H1 (cell line): ENCODE results near the gene PUS3.

Experiments
- E2F6 ChIP-seq: IDR thresholded peaks from 2 replicates; pipeline ENCODE4 v1.6.1; 2012; ENCODE audit warnings: inconsistent platforms
- EZH2 ChIP-seq: fragments of 200-600 bp; sonication (generic); IDR thresholded peaks from 2 replicates; pipeline ENCODE4 v1.7.1; 2012; ENCODE audit warnings: low read depth, mild to moderate bottlenecking, moderate library complexity, low read length, inconsistent platforms; ENCODE audit not compliant: severe bottlenecking
- POLR2A ChIP-seq, 2 experiments: IDR thresholded peaks; 1 replicate in 1 of 2; 2 replicates in 1 of 2; pipeline ENCODE4 v1.6.1; 2011; ENCODE audit warnings: low read depth in 2 of 2, low read length in 2 of 2, mild to moderate bottlenecking in 2 of 2; ENCODE audit errors: control extremely low read depth in 1 of 2
- RAD21 ChIP-seq, 2 experiments: IDR thresholded peaks in 1 of 2; conservative IDR thresholded peaks in 1 of 2; 2 replicates each; pipeline ENCODE4 v1.6.1; 2011; ENCODE audit warnings: low read depth in 2 of 2, low read length in 2 of 2, improper control_type of control experiment in 1 of 2, inconsistent platforms in 1 of 2, mild to moderate bottlenecking in 1 of 2, moderate library complexity in 1 of 2
- YY1 ChIP-seq: IDR thresholded peaks from 2 replicates; pipeline ENCODE4 v1.6.1; 2011; ENCODE audit warnings: low read depth, mild to moderate bottlenecking, low read length
- ZNF274 ChIP-seq: IDR thresholded peaks from 2 replicates; pipeline ENCODE4 v1.7.0; 2012; ENCODE audit warnings: low read length, borderline replicate concordance; ENCODE audit errors: extremely low read depth
- TF ChIP-seq, protein P1 (sequence below), 3 experiments: IDR thresholded peaks; 1 replicate in 2 of 3; 2 replicates in 1 of 3; pipeline versions ENCODE4 v1.5.1 to v1.6.1; 2011; ENCODE audit warnings: low read length in 3 of 3, mild to moderate bottlenecking in 3 of 3, inconsistent platforms in 2 of 3, low read depth in 1 of 3, moderate library complexity in 1 of 3; ENCODE audit not compliant: insufficient read depth in 1 of 3; ENCODE audit errors: control extremely low read depth in 1 of 3
- TF ChIP-seq, protein P2 (sequence below): IDR thresholded peaks from 2 replicates; pipeline ENCODE4 v1.6.1; 2012; ENCODE audit warnings: low read length, inconsistent platforms

DNA sequence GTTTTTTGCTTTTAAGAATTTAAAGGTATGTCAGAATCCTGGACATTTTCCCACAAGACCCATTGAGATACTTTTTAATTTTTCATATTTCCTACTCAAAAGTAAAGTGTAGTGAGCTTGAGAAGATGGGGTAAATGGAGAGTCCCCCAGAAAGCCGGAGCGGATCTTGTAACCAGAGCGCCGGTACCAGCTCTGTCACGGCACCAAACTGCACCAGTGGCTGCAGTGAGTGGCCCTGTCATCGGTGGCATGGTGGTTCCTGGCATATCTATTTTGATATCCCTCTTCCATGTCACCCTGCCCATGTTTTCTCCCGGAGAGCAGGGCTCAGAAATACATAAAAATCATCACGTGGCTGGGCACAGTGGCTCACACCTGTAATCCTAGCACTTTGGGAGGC is 20.6 kb upstream of the PUS3 start:
- TF ChIP-seq, protein P1, sequence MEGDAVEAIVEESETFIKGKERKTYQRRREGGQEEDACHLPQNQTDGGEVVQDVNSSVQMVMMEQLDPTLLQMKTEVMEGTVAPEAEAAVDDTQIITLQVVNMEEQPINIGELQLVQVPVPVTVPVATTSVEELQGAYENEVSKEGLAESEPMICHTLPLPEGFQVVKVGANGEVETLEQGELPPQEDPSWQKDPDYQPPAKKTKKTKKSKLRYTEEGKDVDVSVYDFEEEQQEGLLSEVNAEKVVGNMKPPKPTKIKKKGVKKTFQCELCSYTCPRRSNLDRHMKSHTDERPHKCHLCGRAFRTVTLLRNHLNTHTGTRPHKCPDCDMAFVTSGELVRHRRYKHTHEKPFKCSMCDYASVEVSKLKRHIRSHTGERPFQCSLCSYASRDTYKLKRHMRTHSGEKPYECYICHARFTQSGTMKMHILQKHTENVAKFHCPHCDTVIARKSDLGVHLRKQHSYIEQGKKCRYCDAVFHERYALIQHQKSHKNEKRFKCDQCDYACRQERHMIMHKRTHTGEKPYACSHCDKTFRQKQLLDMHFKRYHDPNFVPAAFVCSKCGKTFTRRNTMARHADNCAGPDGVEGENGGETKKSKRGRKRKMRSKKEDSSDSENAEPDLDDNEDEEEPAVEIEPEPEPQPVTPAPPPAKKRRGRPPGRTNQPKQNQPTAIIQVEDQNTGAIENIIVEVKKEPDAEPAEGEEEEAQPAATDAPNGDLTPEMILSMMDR (IDR thresholded peaks at IDR 0.05; ENCODE audit: control extremely low read depth in 1 of 3, insufficient read depth in 1 of 3, low read depth in 1 of 3, low read length in 3 of 3): no peak
- no peak for TF ChIP-seq E2F6
- TF ChIP-seq ZNF274: no peak
- no peak for TF ChIP-seq POLR2A (IDR thresholded peaks at IDR 0.05; ENCODE audit: control extremely low read depth in 1 of 2, low read depth in 2 of 2, low read length in 2 of 2)
- TF ChIP-seq, protein P2, sequence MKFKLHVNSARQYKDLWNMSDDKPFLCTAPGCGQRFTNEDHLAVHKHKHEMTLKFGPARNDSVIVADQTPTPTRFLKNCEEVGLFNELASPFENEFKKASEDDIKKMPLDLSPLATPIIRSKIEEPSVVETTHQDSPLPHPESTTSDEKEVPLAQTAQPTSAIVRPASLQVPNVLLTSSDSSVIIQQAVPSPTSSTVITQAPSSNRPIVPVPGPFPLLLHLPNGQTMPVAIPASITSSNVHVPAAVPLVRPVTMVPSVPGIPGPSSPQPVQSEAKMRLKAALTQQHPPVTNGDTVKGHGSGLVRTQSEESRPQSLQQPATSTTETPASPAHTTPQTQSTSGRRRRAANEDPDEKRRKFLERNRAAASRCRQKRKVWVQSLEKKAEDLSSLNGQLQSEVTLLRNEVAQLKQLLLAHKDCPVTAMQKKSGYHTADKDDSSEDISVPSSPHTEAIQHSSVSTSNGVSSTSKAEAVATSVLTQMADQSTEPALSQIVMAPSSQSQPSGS: no peak
- TF ChIP-seq EZH2: no peak
- TF ChIP-seq RAD21 (IDR thresholded peaks at IDR 0.05 in 1 of 2, conservative IDR thresholded peaks at IDR 0.05 in 1 of 2; ENCODE audit: low read depth in 2 of 2, low read length in 2 of 2): no peak
- no peak for TF ChIP-seq YY1
